Activated B cell treated with CpG ODN at 0.5 μM for 24 hours (primary cell): Measurements from ENCODE around the gene ALKBH5. TPM values are rescaled to one million over a fixed set of nuclear protein-coding genes. Genes with fewer than 3 reads are reported as not detected.

ENCODE experiments used
- ATAC-seq: fragments of 200-7000 bp; cut with Tn5 transposase; one replicate; pipeline ENCODE4 v1.10.0; 2021; ENCODE audit warnings: low read depth, mild to moderate bottlenecking, moderate library complexity
- CTCF ChIA-PET: fragments of 350-600 bp; sonication (Branson Sonifier 250); formaldehyde crosslinking; loops from one replicate; lab custom pipeline; 2021; ENCODE audit warnings: antibody characterized with exemption; lab: Charles Lee
- POLR2A ChIA-PET: fragments of 350-600 bp; sonication (Branson Sonifier 250); formaldehyde crosslinking; loops from one replicate; lab custom pipeline; 2021; ENCODE audit warnings: antibody characterized with exemption; lab: Charles Lee
- DNase-seq: peaks from one replicate; pipeline ENCODE4 v3.0.0; 2022
- H3K27ac Mint-ChIP-seq: one replicate; pipeline ENCODE4 v1.8.0; 2020; ENCODE audit warnings: mixed read lengths
- H3K27me3 Mint-ChIP-seq: one replicate; pipeline ENCODE4 v1.8.0; 2021; ENCODE audit warnings: mixed read lengths
- H3K36me3 Mint-ChIP-seq: one replicate; pipeline ENCODE4 v1.8.0; 2021; ENCODE audit warnings: low read depth, mixed read lengths
- H3K4me1 Mint-ChIP-seq: one replicate; pipeline ENCODE4 v1.8.0; 2021; ENCODE audit warnings: mixed read lengths
- H3K4me3 Mint-ChIP-seq: one replicate; pipeline ENCODE4 v1.8.0; 2020; ENCODE audit warnings: mild to moderate bottlenecking, mixed read lengths
- H3K9me3 Mint-ChIP-seq: one replicate; pipeline ENCODE4 v1.8.0; 2020; ENCODE audit warnings: mixed read lengths
- CTCF ChIP-seq: fragments of 200-600 bp; IDR thresholded peaks from one replicate; pipeline ENCODE4 v1.8.0; 2022; ENCODE audit warnings: antibody characterized with exemption, mild to moderate bottlenecking
- intact Hi-C: fragments of 100-400 bp; cut with micrococcal nuclease; formaldehyde crosslinking; loops from one replicate; pipeline ENCODE4 v1.15.1; 2024
- total RNA-seq: library from RNA; stranded (reverse); gene quantifications from 2 replicates; pipeline ENCODE4 v1.2.3, GENCODE V29; 2022

ALKBH5 gene
- total RNA-seq, 1 donor from 2014 or later: 74.6 TPM

DNA sequence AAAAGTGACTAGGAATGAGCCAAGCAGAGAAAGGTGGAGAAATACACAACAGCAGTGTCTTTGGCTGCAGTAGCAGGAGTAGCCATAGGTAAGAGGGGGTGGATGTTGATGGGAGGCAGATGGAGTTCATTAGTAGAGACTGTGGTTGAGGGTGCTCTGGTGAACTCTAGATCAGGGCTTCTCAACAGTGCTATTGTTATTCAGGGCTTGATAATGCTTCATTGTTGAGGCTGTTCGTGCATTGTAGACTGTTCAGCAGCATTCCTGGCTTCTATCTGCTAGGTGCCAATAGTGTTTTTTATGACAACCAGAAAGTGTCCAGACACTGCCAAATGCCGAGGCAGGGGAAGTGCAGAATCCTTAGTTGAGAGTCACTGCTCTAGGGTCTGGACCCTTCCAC, 3.6 kb downstream of the ALKBH5 start:
- intact Hi-C loops: no loop called here
- peaks cover 70% of the 10 kb centered on the region for H3K4me1 Mint-ChIP-seq
- ATAC-seq (no peak), DNase-seq (no peak)
- peaks cover 41% of the 10 kb centered on the region for H3K36me3 Mint-ChIP-seq
- H3K27ac Mint-ChIP-seq: peak overlapping the region; percentile 0
- no peaks in the 10 kb centered on the region for H3K9me3 Mint-ChIP-seq
- H3K27me3 Mint-ChIP-seq: no peaks in the 10 kb centered on the region
- ChIA-PET CTCF (no interaction called here), POLR2A (interaction anchor here (0.6 kb wide), 1 partner anchor 9 kb away, joined by 5 read pairs; no protein-coding TSS in a partner anchor)
- H3K4me3 Mint-ChIP-seq: peak overlapping the region; percentile 98
- no peak for TF ChIP-seq CTCF

- POLR2A ChIA-PET: interaction anchor here (0.6 kb wide), 1 partner anchor 8 kb away, joined by 5 read pairs; no protein-coding TSS in a partner anchor
- H3K4me3 Mint-ChIP-seq: peak overlapping the region; percentile 98
- peaks cover 44% of the 10 kb centered on the region for H3K36me3 Mint-ChIP-seq
- peaks cover 70% of the 10 kb centered on the region for H3K4me1 Mint-ChIP-seq
- TF ChIP-seq CTCF: no peak
- H3K9me3 Mint-ChIP-seq: no peaks in the 10 kb centered on the region
- CTCF ChIA-PET: no interaction called here
- H3K27me3 Mint-ChIP-seq: no peaks in the 10 kb centered on the region
- H3K27ac Mint-ChIP-seq: peak overlapping the region; percentile 27
- intact Hi-C loops: no loop called here
- ATAC-seq: no peak
- no peak for DNase-seq
Measured at GRCh38 chr17:18187821-18188761, 4.5 kb downstream of the ALKBH5 start.

GRCh38 chr17:18190628-18191235, 7.1 kb downstream of the ALKBH5 start:
- ATAC-seq: no peak

GRCh38 chr17:18191236-18191667, 7.6 kb downstream of the ALKBH5 start:
- DNase-seq (no peak), ATAC-seq (no peak)
- intact Hi-C loops: no loop called here
- Mint-ChIP-seq H3K4me1 (peaks cover 54% of the 10 kb centered on the region), H3K4me3 (no peak overlapping the region), H3K27me3 (no peaks in the 10 kb centered on the region), H3K36me3 (peaks cover 56% of the 10 kb centered on the region), H3K9me3 (no peaks in the 10 kb centered on the region), H3K27ac (peak overlapping the region; percentile 61)
- no peak for TF ChIP-seq CTCF
- ChIA-PET CTCF (no interaction called here), POLR2A (interaction anchor here (3.9 kb wide), 1 partner anchor 7 kb away, joined by 29 read pairs; the partner anchor contains the start of gene ALKBH5)

More at GRCh38 chr17:18190628-18191235, 7.1 kb downstream of the ALKBH5 start:
- Mint-ChIP-seq H3K27ac (no peak overlapping the region), H3K4me1 (peaks cover 59% of the 10 kb centered on the region), H3K36me3 (peaks cover 55% of the 10 kb centered on the region), H3K9me3 (no peaks in the 10 kb centered on the region), H3K4me3 (no peak overlapping the region), H3K27me3 (no peaks in the 10 kb centered on the region)
- ChIA-PET CTCF (no interaction called here), POLR2A (interaction anchor here (0.6 to 0.7 kb wide), 2 partner anchors 11 to 20 kb away, joined by 3 to 11 read pairs; no protein-coding TSS in a partner anchor)
- no peak for TF ChIP-seq CTCF
- DNase-seq: no peak
- intact Hi-C loops: no loop called here

DNA sequence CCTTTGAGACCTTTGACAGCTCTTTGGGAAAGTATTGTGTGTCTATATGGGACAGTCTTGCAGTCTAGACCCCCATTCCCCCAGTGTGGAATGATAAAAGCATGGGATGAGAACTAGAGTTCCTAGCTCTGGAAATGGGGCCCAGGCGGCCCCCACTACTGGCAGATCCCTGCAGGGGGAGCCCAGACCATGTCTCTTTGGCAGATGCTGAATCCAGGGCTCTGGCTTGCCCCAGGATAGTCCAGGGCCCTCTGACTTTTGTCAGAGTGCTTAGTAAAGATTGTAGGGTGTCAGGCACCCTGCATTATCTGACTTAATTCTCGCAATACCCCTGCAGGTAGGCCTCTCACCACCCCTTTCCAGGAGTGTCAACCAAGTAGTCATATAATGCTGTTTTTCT, 8.3 kb downstream of the ALKBH5 start:
- DNase-seq (no peak), ATAC-seq (peak; percentile 28)
- peaks cover 48% of the 10 kb centered on the region for H3K4me1 Mint-ChIP-seq
- H3K9me3 Mint-ChIP-seq: no peaks in the 10 kb centered on the region
- CTCF ChIA-PET: no interaction called here
- H3K4me3 Mint-ChIP-seq: no peak overlapping the region
- no peak for TF ChIP-seq CTCF
- no peak overlapping the region for H3K27ac Mint-ChIP-seq
- intact Hi-C loops: no loop called here
- POLR2A ChIA-PET: interaction anchor here (3.9 kb wide), 1 partner anchor 8 kb away, joined by 29 read pairs; the partner anchor contains the start of gene ALKBH5
- H3K36me3 Mint-ChIP-seq: peaks cover 60% of the 10 kb centered on the region
- H3K27me3 Mint-ChIP-seq: no peaks in the 10 kb centered on the region
